ENCODE data around the gene PRKCA.

- TF ChIP-seq YY1 (IDR thresholded peaks at IDR 0.05; ENCODE audit: low read depth) (no peak), EP300 (IDR thresholded peaks at IDR 0.05; ENCODE audit: borderline replicate concordance) (no peak)
- TF ChIP-seq, protein P1, sequence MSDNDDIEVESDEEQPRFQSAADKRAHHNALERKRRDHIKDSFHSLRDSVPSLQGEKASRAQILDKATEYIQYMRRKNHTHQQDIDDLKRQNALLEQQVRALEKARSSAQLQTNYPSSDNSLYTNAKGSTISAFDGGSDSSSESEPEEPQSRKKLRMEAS (IDR thresholded peaks at IDR 0.05): no peak
- TF ChIP-seq, protein P2, sequence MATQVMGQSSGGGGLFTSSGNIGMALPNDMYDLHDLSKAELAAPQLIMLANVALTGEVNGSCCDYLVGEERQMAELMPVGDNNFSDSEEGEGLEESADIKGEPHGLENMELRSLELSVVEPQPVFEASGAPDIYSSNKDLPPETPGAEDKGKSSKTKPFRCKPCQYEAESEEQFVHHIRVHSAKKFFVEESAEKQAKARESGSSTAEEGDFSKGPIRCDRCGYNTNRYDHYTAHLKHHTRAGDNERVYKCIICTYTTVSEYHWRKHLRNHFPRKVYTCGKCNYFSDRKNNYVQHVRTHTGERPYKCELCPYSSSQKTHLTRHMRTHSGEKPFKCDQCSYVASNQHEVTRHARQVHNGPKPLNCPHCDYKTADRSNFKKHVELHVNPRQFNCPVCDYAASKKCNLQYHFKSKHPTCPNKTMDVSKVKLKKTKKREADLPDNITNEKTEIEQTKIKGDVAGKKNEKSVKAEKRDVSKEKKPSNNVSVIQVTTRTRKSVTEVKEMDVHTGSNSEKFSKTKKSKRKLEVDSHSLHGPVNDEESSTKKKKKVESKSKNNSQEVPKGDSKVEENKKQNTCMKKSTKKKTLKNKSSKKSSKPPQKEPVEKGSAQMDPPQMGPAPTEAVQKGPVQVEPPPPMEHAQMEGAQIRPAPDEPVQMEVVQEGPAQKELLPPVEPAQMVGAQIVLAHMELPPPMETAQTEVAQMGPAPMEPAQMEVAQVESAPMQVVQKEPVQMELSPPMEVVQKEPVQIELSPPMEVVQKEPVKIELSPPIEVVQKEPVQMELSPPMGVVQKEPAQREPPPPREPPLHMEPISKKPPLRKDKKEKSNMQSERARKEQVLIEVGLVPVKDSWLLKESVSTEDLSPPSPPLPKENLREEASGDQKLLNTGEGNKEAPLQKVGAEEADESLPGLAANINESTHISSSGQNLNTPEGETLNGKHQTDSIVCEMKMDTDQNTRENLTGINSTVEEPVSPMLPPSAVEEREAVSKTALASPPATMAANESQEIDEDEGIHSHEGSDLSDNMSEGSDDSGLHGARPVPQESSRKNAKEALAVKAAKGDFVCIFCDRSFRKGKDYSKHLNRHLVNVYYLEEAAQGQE (IDR thresholded peaks at IDR 0.05; ENCODE audit: low read depth): no peak
Observed at GRCh38 chr17:66803474-66803951, 501.1 kb downstream of the PRKCA start.
